GM12878 (cell line): ENCODE measurements around the gene GAB1.

Source experiments
- ATF3 ChIP-seq: IDR thresholded peaks from 2 replicates; pipeline ENCODE4 v1.6.1; 2011; ENCODE audit warnings: low read depth, mild to moderate bottlenecking, low read length, moderate library complexity, borderline replicate concordance; ENCODE audit errors: extremely low read depth
- BCLAF1 ChIP-seq: fragments of 450-650 bp; IDR thresholded peaks from 2 replicates; pipeline ENCODE4 v1.6.1; 2017; ENCODE audit warnings: antibody characterized with exemption, mild to moderate bottlenecking, moderate library complexity
- BRCA1 ChIP-seq: IDR thresholded peaks from 2 replicates; pipeline ENCODE4 v1.6.1; 2011; ENCODE audit warnings: low read depth, low read length, improper control_type of control experiment
- CHD1 ChIP-seq: IDR thresholded peaks from 2 replicates; pipeline ENCODE4 v1.6.1; 2012; ENCODE audit warnings: low read depth, low read length, improper control_type of control experiment
- EZH2 ChIP-seq: IDR thresholded peaks from 2 replicates; pipeline ENCODE4 v1.6.1; 2012; ENCODE audit warnings: low read depth, mild to moderate bottlenecking, control low read depth, inconsistent platforms, low read length, borderline replicate concordance; ENCODE audit not compliant: control insufficient read depth
- MAX ChIP-seq: IDR thresholded peaks from 2 replicates; pipeline ENCODE4 v1.6.1; 2012; ENCODE audit warnings: low read depth, low read length, improper control_type of control experiment
- POLR2AphosphoS5 ChIP-seq: IDR thresholded peaks from 2 replicates; pipeline ENCODE4 v1.6.1; 2011; ENCODE audit warnings: mild to moderate bottlenecking, low read length, inconsistent platforms
- SREBF2 ChIP-seq: IDR thresholded peaks from 2 replicates; pipeline ENCODE4 v1.6.1; 2012; ENCODE audit warnings: mild to moderate bottlenecking, low read length
- USF1 ChIP-seq: IDR thresholded peaks from 2 replicates; pipeline ENCODE4 v1.6.1; 2011; ENCODE audit warnings: borderline replicate concordance, low read depth, mild to moderate bottlenecking, moderate library complexity, mixed read lengths, low read length; ENCODE audit not compliant: insufficient read depth; ENCODE audit errors: extremely low read length
- ZZZ3 ChIP-seq: IDR thresholded peaks from 2 replicates; pipeline ENCODE4 v1.6.1; 2011; ENCODE audit warnings: low read depth; ENCODE audit not compliant: control insufficient read depth, insufficient read length
- TF ChIP-seq, protein P1 (sequence below), 3 experiments: IDR thresholded peaks in 2 of 3; conservative IDR thresholded peaks in 1 of 3; 2 replicates each; pipeline ENCODE4 v1.5.1; 2011; ENCODE audit warnings: low read depth in 3 of 3, low read length in 3 of 3, mild to moderate bottlenecking in 3 of 3, control low read depth in 2 of 3, moderate library complexity in 2 of 3, inconsistent platforms in 1 of 3, mixed read lengths in 1 of 3; ENCODE audit not compliant: control insufficient read depth in 2 of 3, insufficient read depth in 1 of 3; ENCODE audit errors: extremely low read depth in 1 of 3

DNA sequence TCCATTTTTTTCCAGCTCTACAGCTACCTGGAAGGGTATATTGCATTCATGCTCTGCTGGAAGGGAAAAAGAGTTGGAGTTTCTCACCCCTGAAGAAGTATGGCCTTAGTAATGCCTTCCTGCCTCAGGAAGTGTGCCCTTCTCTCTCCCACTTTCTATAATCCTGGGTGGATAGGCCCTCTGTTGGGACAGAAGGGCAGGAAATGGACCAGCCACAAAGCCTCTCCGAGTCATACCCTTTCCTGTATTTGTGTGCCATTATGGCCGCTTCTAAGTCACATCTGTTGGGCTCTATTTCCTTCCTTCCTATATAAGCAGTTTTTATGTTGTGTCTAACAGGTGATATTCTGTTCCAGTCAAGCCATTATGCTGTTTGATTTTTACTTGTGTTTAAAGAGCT is 102.0 kb downstream of the GAB1 start:
- TF ChIP-seq, protein P1, sequence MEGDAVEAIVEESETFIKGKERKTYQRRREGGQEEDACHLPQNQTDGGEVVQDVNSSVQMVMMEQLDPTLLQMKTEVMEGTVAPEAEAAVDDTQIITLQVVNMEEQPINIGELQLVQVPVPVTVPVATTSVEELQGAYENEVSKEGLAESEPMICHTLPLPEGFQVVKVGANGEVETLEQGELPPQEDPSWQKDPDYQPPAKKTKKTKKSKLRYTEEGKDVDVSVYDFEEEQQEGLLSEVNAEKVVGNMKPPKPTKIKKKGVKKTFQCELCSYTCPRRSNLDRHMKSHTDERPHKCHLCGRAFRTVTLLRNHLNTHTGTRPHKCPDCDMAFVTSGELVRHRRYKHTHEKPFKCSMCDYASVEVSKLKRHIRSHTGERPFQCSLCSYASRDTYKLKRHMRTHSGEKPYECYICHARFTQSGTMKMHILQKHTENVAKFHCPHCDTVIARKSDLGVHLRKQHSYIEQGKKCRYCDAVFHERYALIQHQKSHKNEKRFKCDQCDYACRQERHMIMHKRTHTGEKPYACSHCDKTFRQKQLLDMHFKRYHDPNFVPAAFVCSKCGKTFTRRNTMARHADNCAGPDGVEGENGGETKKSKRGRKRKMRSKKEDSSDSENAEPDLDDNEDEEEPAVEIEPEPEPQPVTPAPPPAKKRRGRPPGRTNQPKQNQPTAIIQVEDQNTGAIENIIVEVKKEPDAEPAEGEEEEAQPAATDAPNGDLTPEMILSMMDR (IDR thresholded peaks at IDR 0.05 in 2 of 3, conservative IDR thresholded peaks at IDR 0.05 in 1 of 3; ENCODE audit: control insufficient read depth in 2 of 3, extremely low read depth in 1 of 3, insufficient read depth in 1 of 3, low read depth in 3 of 3, low read length in 3 of 3), result no peak
- no peak for TF ChIP-seq BRCA1
- TF ChIP-seq MAX, result no peak
- no peak for TF ChIP-seq POLR2AphosphoS5
- no peak for TF ChIP-seq SREBF2
- no peak for TF ChIP-seq USF1
- TF ChIP-seq ZZZ3, result no peak
- no peak for TF ChIP-seq EZH2
- TF ChIP-seq BCLAF1, result no peak
- TF ChIP-seq CHD1, result no peak
- TF ChIP-seq ATF3, result no peak
